ENCODE results near the gene SLC4A11.

SLC4A11 gene

DNA sequence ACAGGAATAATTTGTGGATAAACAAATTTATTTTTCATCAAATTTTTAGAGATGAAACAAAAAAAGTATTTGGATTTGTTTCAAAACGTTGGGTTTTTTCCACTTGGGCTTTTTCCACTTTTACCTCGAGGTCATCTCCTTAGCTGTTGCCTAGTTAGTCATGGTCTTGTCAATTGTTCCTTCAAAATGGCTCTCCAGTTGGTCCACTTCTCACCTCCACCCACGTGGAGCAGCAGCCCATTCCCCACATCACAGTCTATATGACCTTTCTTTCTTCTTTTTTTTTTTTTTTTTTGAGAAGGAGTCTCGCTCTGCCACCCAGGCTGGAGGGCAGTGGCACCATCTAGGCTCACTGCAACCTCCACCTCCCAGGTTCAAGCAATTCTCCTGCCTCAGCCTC lies 6.7 kb upstream of the SLC4A11 start:
- no peak for DNase-seq

GRCh38 chr20:3245156-3245555 lies 6.2 kb upstream of the SLC4A11 start:
- DNase-seq, result no peak

DNA sequence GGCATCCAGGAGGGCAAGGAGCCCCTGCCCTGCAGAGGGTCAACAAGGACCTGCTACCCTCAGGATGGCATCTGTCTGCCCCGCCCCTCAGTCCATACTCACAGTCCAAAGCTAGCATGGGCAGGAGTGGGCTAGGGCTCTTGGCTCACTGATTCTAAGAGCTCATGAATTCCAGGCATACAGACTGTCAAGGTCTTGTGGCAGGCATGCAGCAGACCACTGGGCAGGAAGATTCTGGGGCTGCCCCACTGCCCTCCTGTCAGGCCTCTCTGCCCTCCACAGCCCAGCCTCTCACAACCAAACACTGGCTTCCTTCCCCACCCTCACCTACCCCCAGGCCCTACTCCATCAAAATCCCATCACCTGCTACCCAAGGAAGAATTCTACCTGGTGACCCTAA lies 5.6 kb upstream of the SLC4A11 start:
- DNase-seq, result no peak

GRCh38 chr20:3243718-3244358 lies 4.8 kb upstream of the SLC4A11 start:
- DNase-seq, result no peak

DNA sequence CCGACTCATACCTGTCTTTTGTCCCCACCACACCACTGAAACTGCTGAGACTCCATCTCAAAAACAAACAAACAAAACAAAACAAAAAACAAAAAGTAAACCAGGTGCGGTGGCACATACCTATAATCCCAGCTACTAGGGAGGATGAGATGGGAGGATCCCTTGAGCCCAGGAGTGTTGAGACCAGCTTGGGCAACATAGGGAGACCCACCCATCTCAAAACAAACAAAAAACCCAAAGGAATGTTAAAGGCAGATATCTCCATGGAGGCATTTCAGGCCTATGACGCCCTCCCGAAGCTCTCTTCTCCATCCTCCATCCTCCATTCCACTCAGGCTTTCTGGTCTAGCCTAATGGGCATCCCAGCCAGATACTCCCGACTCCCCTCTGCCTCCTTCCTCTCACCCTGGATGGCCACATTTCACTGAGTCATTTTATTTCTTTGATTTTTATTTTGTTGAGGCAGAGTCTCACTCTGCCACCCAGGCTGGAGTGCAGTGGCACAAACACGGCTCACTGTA lies 3.2 kb upstream of the SLC4A11 start:
- DNase-seq, result no peak

GRCh38 chr20:3240776-3241363 lies 1.9 kb upstream of the SLC4A11 start:
- DNase-seq, result no peak

GRCh38 chr20:3239867-3240775 lies 1.1 kb upstream of the SLC4A11 start:
- no peak for DNase-seq

DNA sequence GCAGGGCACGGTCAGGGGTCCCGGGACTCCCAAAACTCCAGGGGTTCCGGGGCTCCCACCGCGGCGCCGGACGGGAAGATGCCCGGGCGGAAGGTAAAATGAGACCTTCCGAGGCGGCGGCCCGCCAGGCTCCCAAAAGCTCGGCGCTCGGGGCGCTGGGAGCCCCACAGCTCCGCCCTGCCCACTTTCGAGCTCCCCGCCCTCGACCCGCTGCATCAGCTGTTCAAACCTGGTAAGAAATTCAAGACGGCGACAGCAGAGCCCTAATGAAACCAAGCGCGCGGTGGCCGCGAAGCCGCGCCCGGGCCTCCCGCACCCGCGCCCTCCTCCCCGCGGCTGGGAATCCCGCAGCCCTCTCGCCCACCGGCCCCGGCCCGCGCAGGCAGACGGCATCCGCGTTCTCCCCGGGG lies 369 bp downstream of the SLC4A11 start:
- DNase-seq, result peak; percentile 35

DNA sequence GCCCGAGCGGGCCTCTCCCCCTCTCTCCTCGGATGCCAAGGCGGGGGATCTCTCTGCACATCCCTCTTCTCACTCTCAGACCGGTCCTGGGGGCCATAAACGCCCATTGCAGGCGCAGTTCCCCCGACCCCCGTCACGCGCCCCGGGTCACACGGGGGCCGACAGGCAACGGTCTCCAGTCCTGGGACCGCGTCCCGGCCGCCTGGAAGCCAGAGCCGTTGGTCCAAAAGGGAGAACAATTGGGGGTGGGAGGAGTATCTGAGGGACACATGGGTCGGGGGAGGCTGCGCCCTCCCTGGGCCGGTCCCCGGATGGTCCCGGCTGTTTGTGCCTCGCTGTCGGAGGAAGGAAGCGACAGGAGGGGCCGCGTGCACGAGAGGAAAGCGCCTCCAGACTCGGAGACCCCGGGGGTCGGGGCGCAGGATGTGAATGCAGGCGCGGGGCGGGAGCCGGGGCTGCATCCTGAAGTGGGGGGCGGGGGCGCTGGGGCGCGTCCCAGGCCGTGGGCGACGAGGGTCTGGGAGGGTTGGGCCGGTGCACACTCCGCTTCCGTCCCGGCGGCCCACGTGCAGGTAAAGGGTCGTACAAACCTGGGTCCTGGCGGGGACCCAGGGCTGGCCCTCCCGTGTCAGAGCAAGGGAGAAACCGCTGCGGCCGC lies 903 bp downstream of the SLC4A11 start:
- DNase-seq, result no peak

GRCh38 chr20:3237011-3237957 lies 1.7 kb downstream of the SLC4A11 start:
- DNase-seq, result no peak

- no peak for DNase-seq
Measured at GRCh38 chr20:3235666-3236324, 3.2 kb downstream of the SLC4A11 start.

DNA sequence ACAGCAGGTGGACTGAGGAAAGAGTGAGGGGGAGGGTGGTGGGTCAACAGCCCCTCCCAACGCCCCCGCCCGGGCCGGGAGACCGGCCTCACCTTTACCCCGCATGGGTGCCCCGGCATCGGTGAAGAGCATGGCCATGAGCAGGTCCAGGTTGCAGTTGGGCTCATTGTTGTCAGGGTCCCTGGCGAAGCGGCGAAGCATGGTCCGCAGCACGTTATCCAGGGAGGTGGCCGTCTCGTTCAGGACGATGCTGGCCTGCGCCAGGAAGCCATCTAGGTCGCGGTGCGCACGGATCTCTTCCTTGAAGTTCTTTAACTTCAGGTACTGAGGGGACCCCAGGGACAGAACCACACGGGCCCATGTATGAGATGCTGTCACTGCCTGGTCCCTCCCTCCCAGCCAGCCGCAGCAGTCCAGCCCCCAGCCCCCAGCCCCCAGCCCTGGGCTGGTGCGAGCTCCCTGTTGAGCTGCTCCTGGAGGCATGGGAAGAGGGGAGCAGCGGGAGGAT lies 4.9 kb downstream of the SLC4A11 start:
- no peak for DNase-seq

DNA sequence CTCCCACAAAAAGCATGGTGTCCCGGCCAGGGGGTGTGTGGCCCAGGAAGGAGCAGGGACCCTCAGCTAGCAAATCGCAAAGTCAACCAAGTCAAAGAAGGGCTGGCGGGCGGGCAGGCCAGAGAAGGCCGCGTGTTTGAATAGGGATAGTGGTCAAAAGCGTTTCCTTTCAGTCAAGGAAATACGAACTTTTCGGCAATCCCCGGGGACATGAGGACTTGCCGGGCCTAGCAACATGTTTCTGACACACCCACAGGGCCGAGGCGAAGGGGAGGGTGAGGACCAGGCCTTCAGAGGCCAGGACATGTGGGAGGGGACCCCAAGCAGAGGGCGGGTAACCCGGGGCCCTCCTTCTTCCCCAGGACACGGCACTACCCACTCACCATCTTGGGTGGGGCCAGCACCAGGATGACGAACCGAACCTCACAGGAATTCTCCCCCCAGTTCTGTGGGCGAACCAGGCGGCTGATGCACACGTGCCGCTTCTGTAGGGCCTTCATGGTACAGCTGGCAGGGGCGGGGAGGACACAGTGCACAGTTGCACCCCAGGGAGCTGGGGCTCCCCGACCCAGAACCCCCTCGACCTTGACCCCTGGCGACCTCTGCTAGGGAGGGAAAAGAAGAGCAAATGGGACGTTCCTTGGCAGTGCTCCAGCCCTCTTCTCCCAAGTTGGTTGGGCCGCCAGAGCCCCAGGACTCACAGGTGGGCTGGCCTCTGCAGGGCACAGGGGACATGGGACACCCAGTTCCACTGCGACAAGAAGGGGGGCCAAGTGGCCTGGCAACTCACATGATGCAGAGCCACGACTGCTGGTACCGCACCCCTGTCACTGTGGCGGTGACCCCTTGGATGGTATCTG lies 5.6 kb downstream of the SLC4A11 start:
- no peak for DNase-seq

GRCh38 chr20:3231889-3232588 lies 7.0 kb downstream of the SLC4A11 start:
- DNase-seq, result no peak

DNA sequence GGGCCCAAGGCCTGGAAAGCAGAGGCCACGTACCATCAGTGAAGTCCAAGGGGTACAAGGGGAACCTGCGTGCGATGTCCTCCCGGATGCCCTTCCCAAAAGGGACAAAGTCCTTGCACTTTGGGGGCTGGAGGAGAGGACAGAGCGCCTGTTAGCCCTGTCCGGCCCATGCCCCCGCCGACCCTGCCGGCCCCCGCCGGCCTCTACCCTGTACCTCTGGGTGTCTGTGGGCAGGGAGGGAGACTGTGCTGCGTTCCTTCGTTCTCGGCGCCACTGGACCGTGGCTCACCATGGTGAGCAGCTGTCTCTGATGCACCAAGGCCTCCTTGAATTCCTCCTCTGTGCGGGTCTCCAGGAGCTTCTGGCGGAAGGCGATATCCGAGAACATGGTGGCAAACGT lies 7.9 kb downstream of the SLC4A11 start:
- DNase-seq, result no peak

GRCh38 chr20:3229798-3230197 lies 9.2 kb downstream of the SLC4A11 start:
- DNase-seq, result no peak

DNA sequence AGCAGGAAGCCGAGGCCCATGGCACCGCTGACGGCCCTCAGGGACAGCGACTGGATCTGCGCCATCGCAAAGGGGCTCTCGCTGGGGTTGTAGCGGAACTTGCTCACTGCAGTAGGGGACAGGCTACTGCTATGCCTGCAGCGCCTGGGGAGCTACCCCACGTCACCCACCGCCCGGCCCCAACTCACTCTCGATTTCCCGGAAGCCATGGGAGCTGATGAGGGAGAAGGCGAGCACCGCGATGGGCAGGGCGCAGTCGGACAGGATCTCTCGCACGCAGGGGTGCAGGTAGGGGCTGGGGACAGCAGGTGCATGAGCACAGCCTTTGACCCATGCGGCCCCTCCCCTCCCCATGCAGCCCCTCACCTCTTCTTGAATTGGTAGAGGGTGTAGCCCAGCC lies 9.8 kb downstream of the SLC4A11 start:
- no peak for DNase-seq

DNA sequence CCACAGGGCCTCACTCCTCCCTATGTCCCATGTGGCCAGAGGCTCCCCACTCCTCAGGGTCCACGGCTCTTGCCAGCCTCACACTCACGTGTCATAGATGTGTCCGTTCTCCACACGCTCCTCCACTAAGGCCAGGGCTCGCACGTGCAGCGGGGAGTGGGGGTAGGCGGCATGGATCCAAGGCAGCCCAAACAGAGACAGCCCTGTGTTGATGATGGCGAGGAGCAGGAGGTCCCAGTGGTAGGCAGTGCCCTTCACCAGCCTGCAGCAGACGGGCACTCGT lies 10.3 kb downstream of the SLC4A11 start:
- no peak for DNase-seq

DNA sequence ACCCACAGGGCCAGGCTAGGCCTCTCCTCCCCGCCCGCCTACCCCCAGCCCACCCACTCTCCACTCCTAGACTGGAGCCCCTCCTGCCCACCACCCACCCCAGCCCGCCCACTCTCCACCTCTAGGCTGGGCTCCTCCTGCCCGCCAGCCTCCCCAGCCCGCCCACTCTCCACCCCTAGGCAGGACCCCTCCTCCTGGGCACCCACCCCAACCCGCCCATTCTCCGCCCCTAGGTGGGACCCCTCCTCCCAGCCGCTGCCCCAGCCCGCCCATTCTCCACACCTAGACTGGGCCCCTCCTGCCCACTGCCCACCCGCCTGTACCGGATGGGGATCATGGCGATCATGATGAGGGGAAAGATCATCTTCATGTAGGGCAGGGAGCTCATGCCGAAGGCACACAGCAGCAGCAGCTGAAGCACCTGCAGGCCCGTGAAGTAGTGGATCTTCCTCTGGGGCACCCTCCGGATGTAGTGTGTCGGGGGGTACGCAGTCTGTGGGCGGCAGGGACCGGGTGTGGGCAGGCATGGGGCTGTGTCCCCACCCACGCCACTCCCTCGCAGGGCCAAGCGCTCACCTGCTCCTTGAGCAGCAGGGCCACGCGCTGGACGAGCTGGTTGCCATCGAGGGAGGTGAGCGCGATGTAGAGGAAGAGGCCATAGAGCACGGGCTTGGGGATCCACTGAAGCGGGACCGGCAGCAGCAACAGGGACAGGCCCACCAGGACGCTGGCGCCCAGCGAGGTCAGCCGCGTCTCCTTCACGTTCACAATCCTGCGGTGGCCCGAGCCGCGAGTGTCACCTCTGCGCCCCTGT lies 10.8 kb downstream of the SLC4A11 start:
- no peak for DNase-seq

Measured in stimulated activated CD4-positive, alpha-beta T cell treated with anti-CD3 and anti-CD28 coated beads, Interleukin-12 subunit alpha, Interleukin-12 subunit beta, amount 100 ng/mL, for 4 hours (primary cell).